HepG2 (cell line): ENCODE results near the gene GSK3A. TPM values are rescaled to one million over a fixed set of nuclear protein-coding genes. Genes with fewer than 3 reads are reported as not detected.

ENCODE experiments used
- ATAD3A ChIP-seq: sonication (generic); formaldehyde crosslinking; IDR thresholded peaks from 2 replicates; pipeline ENCODE4 v1.4.0; 2020; ENCODE audit warnings: missing genetic modification reagents
- CTCF ChIP-seq: sonication (generic); formaldehyde crosslinking; IDR thresholded peaks from 2 replicates; pipeline ENCODE4 v1.5.0; 2020; ENCODE audit warnings: mild to moderate bottlenecking, missing genetic modification reagents, moderate library complexity
- ELF1 ChIP-seq: sonication (generic); formaldehyde crosslinking; IDR thresholded peaks from 2 replicates; pipeline ENCODE4 v1.4.0; 2020; ENCODE audit warnings: missing genetic modification reagents
- GATAD1 ChIP-seq: IDR thresholded peaks from 2 replicates; pipeline ENCODE4 v1.6.1; 2016; ENCODE audit warnings: missing genetic modification reagents, missing compliant biosample characterization
- GMEB1 ChIP-seq: sonication (generic); formaldehyde crosslinking; IDR thresholded peaks from 2 replicates; pipeline ENCODE4 v1.5.1; 2020; ENCODE audit warnings: missing genetic modification reagents, mild to moderate bottlenecking, borderline replicate concordance
- KDM2A ChIP-seq: sonication (generic); formaldehyde crosslinking; IDR thresholded peaks from 2 replicates; pipeline ENCODE4 v1.4.0; 2020; ENCODE audit warnings: low read depth, missing genetic modification reagents, borderline replicate concordance
- LCORL ChIP-seq, 2 experiments: fragments of 450-650 bp in 1 of 2; sonication (generic) in 1 of 2; formaldehyde crosslinking in 1 of 2; IDR thresholded peaks; 2 replicates each; pipeline versions ENCODE4 v1.5.0 to v1.6.1; 2017 to 2020; ENCODE audit warnings: antibody characterized with exemption in 1 of 2, missing genetic modification reagents in 1 of 2
- MED13 ChIP-seq: sonication (generic); formaldehyde crosslinking; IDR thresholded peaks from 2 replicates; pipeline ENCODE4 v1.5.0; 2020; ENCODE audit warnings: missing genetic modification reagents
- NFAT5 ChIP-seq: sonication (generic); formaldehyde crosslinking; IDR thresholded peaks from 2 replicates; pipeline ENCODE4 v1.4.0; 2020; ENCODE audit warnings: missing genetic modification reagents
- POLR2AphosphoS5 ChIP-seq: IDR thresholded peaks from 2 replicates; pipeline ENCODE4 v1.6.1; 2012; ENCODE audit warnings: low read depth, low read length
- SP1 ChIP-seq, 2 experiments: fragments of 450-650 bp in 1 of 2; sonication (generic) in 1 of 2; formaldehyde crosslinking in 1 of 2; IDR thresholded peaks; 2 replicates each; pipeline versions ENCODE4 v1.4.0 to v1.6.1; 2016 to 2020; ENCODE audit warnings: missing genetic modification reagents in 1 of 2
- TARDBP ChIP-seq: sonication (generic); formaldehyde crosslinking; IDR thresholded peaks from 2 replicates; pipeline ENCODE4 v1.8.0; 2022; ENCODE audit warnings: mild to moderate bottlenecking, missing genetic modification reagents
- ZNF350 ChIP-seq: sonication (generic); formaldehyde crosslinking; IDR thresholded peaks from 2 replicates; pipeline ENCODE4 v1.4.0; 2020; ENCODE audit warnings: mild to moderate bottlenecking, low read depth, missing genetic modification reagents, borderline replicate concordance
- ZNF572 ChIP-seq: sonication (generic); formaldehyde crosslinking; IDR thresholded peaks from 2 replicates; pipeline ENCODE4 v1.5.1; 2020; ENCODE audit warnings: mild to moderate bottlenecking, missing genetic modification reagents
- ZNF768 ChIP-seq: sonication (generic); formaldehyde crosslinking; IDR thresholded peaks from 2 replicates; pipeline ENCODE4 v1.4.0; 2020; ENCODE audit warnings: missing genetic modification reagents
- ZNF770 ChIP-seq: sonication (generic); formaldehyde crosslinking; IDR thresholded peaks from 2 replicates; pipeline ENCODE4 v1.5.0; 2020; ENCODE audit warnings: mild to moderate bottlenecking, missing genetic modification reagents
- ZNF850 ChIP-seq: sonication (generic); formaldehyde crosslinking; conservative IDR thresholded peaks from 2 replicates; pipeline ENCODE4 v1.9.0; 2021; ENCODE audit warnings: mild to moderate bottlenecking, missing genetic modification reagents
- polyA plus RNA-seq, 8 experiments: library from polyadenylated mRNA; depleted of rRNA in 3 of 8; stranded (reverse) in 7 of 8; unstranded in 1 of 8; fragments of >200 nt; fragmentation: Illumina TruSeq in 4 of 8; extraction: Trizol in 4 of 8; gene quantifications; 2 replicates each; pipeline versions ENCODE4 v1.2.1 to v1.2.3, GENCODE V29; 2011 to 2016; ENCODE audit warnings: low read depth in 4 of 8, missing spikeins in 1 of 8, mixed read lengths in 1 of 8; ENCODE audit not compliant: insufficient read depth in 1 of 8
- total RNA-seq, 5 experiments: library from RNA; depleted of rRNA; stranded (reverse); fragments of >200 nt; fragmentation: Illumina TruSeq; extraction: Trizol; gene quantifications; 2 replicates each; pipeline ENCODE4 v1.2.3, GENCODE V29; 2016; ENCODE audit warnings: low read depth in 1 of 5

The GSK3A gene
- total and polyA plus RNA-seq, 2 of the 13 experiments (the other 11 are each of a cell fraction or from before 2014, with no cell fraction given) = 16.9 to 52.5 TPM

- no peak for TF ChIP-seq NFAT5
- TF ChIP-seq POLR2AphosphoS5 = peak; percentile 96
- peak; percentile 62 for TF ChIP-seq CTCF (CRISPR knock-in tag)
- TF ChIP-seq MED13 (CRISPR knock-in tag) = peak; percentile 13; the same call in 1 of the 2 replicates
- TF ChIP-seq ZNF768 (CRISPR knock-in tag) = peak; percentile 69
- TF ChIP-seq GATAD1 (CRISPR knock-in tag) = peak; percentile 94
- peak; percentile 85; the same call in 1 of the 2 replicates for TF ChIP-seq KDM2A (CRISPR knock-in tag)
- TF ChIP-seq ATAD3A (CRISPR knock-in tag) = no peak
- 0 out of 2 replicates have a peak, but pooled peaks have one; percentile 40 for TF ChIP-seq ZNF850
- 0 out of 2 replicates have a peak, but pooled peaks have one; percentile 58 for TF ChIP-seq ELF1 (CRISPR knock-in tag)
- TF ChIP-seq GMEB1 (CRISPR knock-in tag) = peak; percentile 79; the same call in 1 of the 2 replicates
- 0 out of 2 replicates have a peak, but pooled peaks have one; percentile 38 for TF ChIP-seq ZNF770 (CRISPR knock-in tag)
- no peak for TF ChIP-seq SP1 (IDR thresholded peaks at IDR 0.05)
- TF ChIP-seq SP1 (CRISPR knock-in tag; IDR thresholded peaks at IDR 0.05) = peak; percentile 85
- TF ChIP-seq ZNF572 (CRISPR knock-in tag) = peak; percentile 22; the same call in 1 of the 2 replicates
- peak; percentile 69; the same call in 1 of the 2 replicates for TF ChIP-seq TARDBP (CRISPR knock-in tag)
- TF ChIP-seq LCORL (IDR thresholded peaks at IDR 0.05) = no peak
- peak; percentile 59; the same call in 1 of the 2 replicates for TF ChIP-seq LCORL (CRISPR knock-in tag; IDR thresholded peaks at IDR 0.05)
- TF ChIP-seq ZNF350 (CRISPR knock-in tag) = peak; percentile 92
These were observed 22.3 kb downstream of the GSK3A start, which contains the start of gene ZNF526 (continued) for GRCh38 chr19:42219812-42220750.
